K562 (cell line): ENCODE data around the gene TMEM203. TPM values are rescaled to one million over a fixed set of nuclear protein-coding genes. Genes with fewer than 3 reads are reported as not detected.

Experiments
- ATAC-seq: fragments of 200-7000 bp; cut with Tn5 transposase; 3 replicates; pipeline ENCODE4 v1.9.1; 2020; ENCODE audit warnings: moderate library complexity
- BruUV-seq: library from RNA; stranded (reverse); fragments of 400-500 nt; replicated peaks from 2 replicates; lab custom pipeline; 2021; lab: Mats Ljungman, UMichigan
- CTCF ChIA-PET: fragments of 300-600 bp; formaldehyde crosslinking; extraction: SDS; loops from one replicate; lab custom pipeline; 2021; ENCODE audit warnings: low intra/inter-chr PET ratio; lab: Yijun Ruan, JAX
- POLR2A ChIA-PET: fragments of 300-600, 350-650 bp; sonication (Branson Sonifier 250); formaldehyde crosslinking; extraction: SDS; loops from one replicate; lab custom pipeline; 2021; ENCODE audit warnings: antibody characterized with exemption, inconsistent platforms; lab: Yijun Ruan, JAX
- DNase-seq, 4 experiments: peaks; one replicate each; pipeline versions ENCODE4 v3.0.0 to v3.0.0-alpha.2; 2011 to 2018; ENCODE audit warnings: low spot score in 3 of 4, mixed read lengths in 3 of 4; ENCODE audit errors: extremely low read depth in 1 of 4
- FAIRE-seq: peaks from 2 replicates; lab custom pipeline; 2011; peaks lifted over from hg19 to GRCh38; lab: Jason Lieb, UNC
- H2AFZ ChIP-seq: 2 replicates; pipeline ENCODE4 v1.6.0; 2011; ENCODE audit warnings: low read depth, low read length, control low read depth, inconsistent platforms
- H3K27ac ChIP-seq: fragments of 200-600 bp; 3 replicates; pipeline ENCODE4 v1.8.0; 2011; ENCODE audit warnings: low read depth, mild to moderate bottlenecking, control low read depth, inconsistent platforms, low read length, moderate library complexity, mixed read lengths; ENCODE audit errors: extremely low read depth
- H3K27me3 ChIP-seq, 2 experiments: fragments of 300-600 bp in 1 of 2; 2 replicates in 1 of 2; 3 replicates in 1 of 2; pipeline versions ENCODE4 v1.6.0 to v1.8.0; 2011; ENCODE audit warnings: inconsistent platforms in 2 of 2, low read length in 2 of 2, mild to moderate bottlenecking in 1 of 2, mixed read lengths in 1 of 2, moderate library complexity in 1 of 2; ENCODE audit not compliant: control insufficient read depth in 2 of 2, insufficient read depth in 2 of 2
- H3K36me3 ChIP-seq: fragments of 300-600 bp; 3 replicates; pipeline ENCODE4 v1.8.0; 2011; ENCODE audit warnings: mild to moderate bottlenecking, low read length, inconsistent platforms; ENCODE audit not compliant: control insufficient read depth, insufficient read depth
- H3K4me1 ChIP-seq, 2 experiments: fragments of 200-600 bp in 1 of 2; replicated peaks in 1 of 2; 2 replicates in 1 of 2; 3 replicates in 1 of 2; pipeline versions ENCODE4 v1.5.1 to v1.8.0; 2011; ENCODE audit warnings: inconsistent platforms in 2 of 2, low read length in 2 of 2, mild to moderate bottlenecking in 1 of 2, mixed read lengths in 1 of 2, moderate library complexity in 1 of 2; ENCODE audit not compliant: control insufficient read depth in 2 of 2, insufficient read depth in 2 of 2
- H3K4me2 ChIP-seq: 2 replicates; pipeline ENCODE4 v1.6.1; 2011; ENCODE audit warnings: low read length, control low read depth, inconsistent platforms, mixed read lengths; ENCODE audit not compliant: insufficient read depth
- H3K4me3 ChIP-seq: fragments of 200-600 bp; sonication (generic), shearing (Covaris generic); 2 replicates; pipeline ENCODE4 v1.5.1; 2016; ENCODE audit warnings: control low read depth, inconsistent platforms
- H3K79me2 ChIP-seq: fragments of 200-600 bp; 3 replicates; pipeline ENCODE4 v1.8.0; 2011; ENCODE audit warnings: low read length, inconsistent platforms; ENCODE audit not compliant: control insufficient read depth, insufficient read depth
- H3K9ac ChIP-seq, 2 experiments: 2 replicates each; pipeline versions ENCODE4 v1.6.0 to v1.6.1; 2011; ENCODE audit warnings: low read depth in 2 of 2, low read length in 2 of 2, control low read depth in 1 of 2, inconsistent platforms in 1 of 2, mild to moderate bottlenecking in 1 of 2, mixed read lengths in 1 of 2; ENCODE audit not compliant: insufficient read depth in 1 of 2
- H3K9me1 ChIP-seq: one replicate; pipeline ENCODE4 v1.6.0; 2011; ENCODE audit warnings: inconsistent platforms, mild to moderate bottlenecking, low read length, moderate library complexity; ENCODE audit not compliant: control insufficient read depth, insufficient read depth
- H3K9me3 ChIP-seq: replicated peaks from 2 replicates; pipeline ENCODE4 v1.5.1; 2011; ENCODE audit warnings: low read depth, low read length, inconsistent platforms; ENCODE audit not compliant: control insufficient read depth, insufficient read depth
- H4K20me1 ChIP-seq: replicated peaks from 2 replicates; pipeline ENCODE4 v1.6.1; 2011; ENCODE audit warnings: low read length, inconsistent platforms, mixed read lengths; ENCODE audit not compliant: control insufficient read depth, insufficient read depth
- CHD2 ChIP-seq: IDR thresholded peaks from 2 replicates; pipeline ENCODE4 v1.6.1; 2011; ENCODE audit warnings: low read depth, low read length
- GABPB1 ChIP-seq: sonication (generic); formaldehyde crosslinking; IDR thresholded peaks from 2 replicates; pipeline ENCODE4 v1.8.0; 2022; ENCODE audit warnings: mild to moderate bottlenecking, missing genetic modification reagents
- NKRF ChIP-seq: fragments of 450-650 bp; IDR thresholded peaks from 2 replicates; pipeline ENCODE4 v1.6.1; 2016; ENCODE audit warnings: borderline replicate concordance
- NONO ChIP-seq, 2 experiments: fragments of 200-400 bp in 1 of 2; fragments of 450-650 bp in 1 of 2; formaldehyde crosslinking in 1 of 2; IDR thresholded peaks; 2 replicates each; pipeline ENCODE4 v1.6.1; 2017; ENCODE audit warnings: low read depth in 2 of 2, mild to moderate bottlenecking in 2 of 2, moderate library complexity in 2 of 2, low read length in 1 of 2
- NR2F6 ChIP-seq: fragments of 450-650 bp; formaldehyde crosslinking; IDR thresholded peaks from 2 replicates; pipeline ENCODE4 v1.4.0; 2020; ENCODE audit warnings: mild to moderate bottlenecking
- PCBP1 ChIP-seq: fragments of 200-400 bp; formaldehyde crosslinking; IDR thresholded peaks from 2 replicates; pipeline ENCODE4 v1.6.1; 2018; ENCODE audit warnings: mild to moderate bottlenecking, low read depth, low read length; ENCODE audit not compliant: poor library complexity, severe bottlenecking
- POLR2A ChIP-seq: fragments of 450-650 bp; conservative IDR thresholded peaks from 2 replicates; pipeline ENCODE4 v1.6.1; 2016
- POLR2AphosphoS5 ChIP-seq: IDR thresholded peaks from 2 replicates; pipeline ENCODE4 v1.6.1; 2011; ENCODE audit warnings: mild to moderate bottlenecking, low read depth, low read length, moderate library complexity; ENCODE audit not compliant: control insufficient read depth, insufficient read depth
- POLR2B ChIP-seq: fragments of 450-650 bp; IDR thresholded peaks from 2 replicates; pipeline ENCODE4 v1.6.1; 2018; ENCODE audit warnings: low read depth; ENCODE audit not compliant: partially characterized antibody
- ZBTB9 ChIP-seq: fragments of 450-650 bp; formaldehyde crosslinking; IDR thresholded peaks from 2 replicates; pipeline ENCODE4 v1.4.0; 2020; ENCODE audit warnings: mild to moderate bottlenecking, moderate library complexity
- ZKSCAN3 ChIP-seq: fragments of 250-450 bp; sonication (Bioruptor Pico); IDR thresholded peaks from 2 replicates; pipeline ENCODE4 v1.4.0; 2020
- ZNF124 ChIP-seq: sonication (generic); formaldehyde crosslinking; IDR thresholded peaks from 2 replicates; pipeline ENCODE4 v1.8.1; 2022; ENCODE audit warnings: missing genetic modification reagents
- ZNF444 ChIP-seq: fragments of 250-450 bp; sonication (Bioruptor Pico); IDR thresholded peaks from 2 replicates; pipeline ENCODE4 v1.4.0; 2020; ENCODE audit warnings: mild to moderate bottlenecking, moderate library complexity
- ZNF766 ChIP-seq: fragments of 200-800 bp; sonication (Bioruptor generic); conservative IDR thresholded peaks from 2 replicates; pipeline ENCODE4 v1.6.1; 2016; ENCODE audit warnings: missing genetic modification characterization, missing compliant biosample characterization
- WGBS: fragments of 100-300 bp; shearing (Covaris generic); methylation state at CpG from one replicate; pipeline ENCODE4 v1.1.6; 2016; ENCODE audit warnings: low coverage, mixed read lengths; ENCODE audit not compliant: insufficient coverage; ENCODE audit errors: missing lambda C conversion rate; 5-methylcytosine and 5-hydroxymethylcytosine counted together
- in situ Hi-C: fragments of 300-500 bp; cut with MboI; formaldehyde crosslinking; loops from 4 replicates; pipeline ENCODE4 v1.15.0; 2018; ENCODE audit warnings: inconsistent platforms, mixed read lengths
- intact Hi-C: fragments of 100-400 bp; cut with micrococcal nuclease; formaldehyde crosslinking; loops from 2 replicates; pipeline ENCODE4 v1.14.2; 2022
- polyA plus RNA-seq, 8 experiments: library from polyadenylated mRNA; depleted of rRNA in 4 of 8; stranded (reverse) in 5 of 8; unstranded in 3 of 8; fragments of >200 nt; fragmentation: Nextera tagmentation in 2 of 8; fragmentation: Illumina TruSeq in 1 of 8; extraction: Ambion mirVana in 2 of 8; extraction: Trizol in 1 of 8; gene quantifications; 2 replicates each; pipeline versions ENCODE4 v1.2.1 to v1.2.3, GENCODE V29; 2011 to 2014; ENCODE audit warnings: inconsistent platforms in 1 of 8, missing spikeins in 1 of 8
- total RNA-seq, 7 experiments: library from RNA; depleted of rRNA in 6 of 7; stranded (reverse); fragments of >200 nt in 6 of 7; fragmentation: Illumina TruSeq in 2 of 7; extraction: Trizol in 2 of 7; gene quantifications; 2 replicates each; pipeline versions ENCODE4 v1.2.1 to v1.2.3, GENCODE V29; 2011 to 2021; ENCODE audit warnings: low replicate concordance in 1 of 7
- TF ChIP-seq, protein P1 (sequence below): sonication (generic); formaldehyde crosslinking; IDR thresholded peaks from 2 replicates; pipeline ENCODE4 v1.8.1; 2023; ENCODE audit warnings: mild to moderate bottlenecking, missing genetic modification reagents

TMEM203 gene
- total and polyA plus RNA-seq, 9 of the 15 experiments (the other 6 are each of a cell fraction or from before 2014, with no cell fraction given) = 8.8 to 59.5 (median 37.6) TPM

DNA sequence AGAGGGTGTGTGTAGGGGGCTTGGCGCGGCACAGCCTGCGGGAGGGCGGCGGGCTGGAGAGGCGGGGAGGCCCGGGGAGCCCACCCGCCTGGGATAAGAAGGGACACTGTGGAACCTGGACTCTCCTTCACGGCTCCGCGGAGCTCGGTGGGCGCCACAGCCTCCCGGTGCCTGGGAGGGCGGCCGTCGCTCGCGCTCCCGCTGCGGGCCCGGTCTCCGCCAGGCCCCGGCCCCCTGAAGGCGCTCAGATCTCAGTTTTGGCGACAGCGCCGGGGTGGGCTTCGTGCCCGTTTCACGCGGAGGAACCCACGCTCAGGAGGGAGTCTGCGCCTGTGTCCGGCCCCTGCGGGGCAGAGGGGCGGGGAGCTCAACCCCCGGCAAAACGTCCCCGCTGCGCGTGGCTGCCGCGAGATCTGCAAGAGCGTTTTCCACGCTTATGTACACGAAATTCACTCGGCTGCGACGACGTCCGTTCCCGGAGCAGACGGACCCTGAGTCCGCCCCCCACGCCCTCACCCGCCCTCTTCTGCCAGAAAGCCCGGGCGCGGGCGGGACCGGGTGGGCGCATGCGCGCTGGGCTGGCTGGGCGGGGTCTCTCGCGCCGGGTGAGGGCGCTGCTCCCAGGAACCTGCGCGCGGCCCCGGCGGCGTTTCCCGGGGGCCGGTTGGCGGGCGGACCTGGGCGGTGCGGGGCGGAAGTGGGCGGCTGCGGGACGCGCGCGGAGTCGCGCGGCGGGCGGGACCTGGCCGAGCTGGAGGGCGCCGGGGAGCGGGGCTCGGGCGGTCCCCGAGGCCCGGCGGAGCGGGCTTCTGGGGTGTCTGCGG, 49.4 kb upstream of the TMEM203 start, which contains the start of gene NELFB:
Gene NELFB (plus strand): TSS at position 704 of the 824 bp plus-strand sequence.
- FAIRE-seq = peak; percentile 77
- TF ChIP-seq POLR2B (peak; percentile 81), ZKSCAN3 (CRISPR knock-in tag) (no peak), ZBTB9 (CRISPR knock-in tag) (peak; percentile 62; the same call in 1 of the 2 replicates), ZNF766 (CRISPR knock-in tag) (no peak), POLR2AphosphoS5 (peak; percentile 22; the same call in 1 of the 2 replicates), NKRF (peak; percentile 19; the same call in 1 of the 2 replicates), PCBP1 (peak; percentile 84), NR2F6 (CRISPR knock-in tag) (no peak), GABPB1 (CRISPR knock-in tag) (peak; percentile 93), POLR2A (peak; percentile 85), ZNF124 (CRISPR knock-in tag) (peak; percentile 79; the same call in 1 of the 2 replicates), ZNF444 (CRISPR knock-in tag) (no peak), CHD2 (peak; percentile 43), NONO (IDR thresholded peaks at IDR 0.05; ENCODE audit: low read depth in 2 of 2, low read length in 1 of 2) (peak in 1 of 2 experiments; percentile 88; a peak in 2 of 4 replicates)
- TF ChIP-seq, protein P1, sequence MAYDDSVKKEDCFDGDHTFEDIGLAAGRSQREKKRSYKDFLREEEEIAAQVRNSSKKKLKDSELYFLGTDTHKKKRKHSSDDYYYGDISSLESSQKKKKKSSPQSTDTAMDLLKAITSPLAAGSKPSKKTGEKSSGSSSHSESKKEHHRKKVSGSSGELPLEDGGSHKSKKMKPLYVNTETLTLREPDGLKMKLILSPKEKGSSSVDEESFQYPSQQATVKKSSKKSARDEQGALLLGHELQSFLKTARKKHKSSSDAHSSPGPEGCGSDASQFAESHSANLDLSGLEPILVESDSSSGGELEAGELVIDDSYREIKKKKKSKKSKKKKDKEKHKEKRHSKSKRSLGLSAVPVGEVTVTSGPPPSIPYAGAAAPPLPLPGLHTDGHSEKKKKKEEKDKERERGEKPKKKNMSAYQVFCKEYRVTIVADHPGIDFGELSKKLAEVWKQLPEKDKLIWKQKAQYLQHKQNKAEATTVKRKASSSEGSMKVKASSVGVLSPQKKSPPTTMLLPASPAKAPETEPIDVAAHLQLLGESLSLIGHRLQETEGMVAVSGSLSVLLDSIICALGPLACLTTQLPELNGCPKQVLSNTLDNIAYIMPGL (CRISPR knock-in tag) = peak; percentile 89

More for the DNA sequence above, 49.4 kb upstream of the TMEM203 start, which contains the start of gene NELFB:
- ChIA-PET CTCF (interaction anchor here (1.1 kb wide), 1 partner anchor 18 kb away, joined by 3 read pairs; no protein-coding TSS in a partner anchor), POLR2A (interaction anchor here (0.6 to 8.3 kb wide), 8 partner anchors 12 to 395 kb away, joined by 3 to 221 read pairs (median 4); partner anchors contain the start of gene TUBB4B)
- Histone ChIP-seq H3K27ac (peak within 1 kb of the TSS; percentile 84), H3K36me3 (peaks cover 29% of the 10 kb centered on the region), H3K4me3 (peak within 1 kb of the TSS; percentile 100), H2AFZ (peak within 1 kb of the TSS; percentile 91), H4K20me1 (no peaks in the 10 kb centered on the region; the same call in 1 of the 2 replicates), H3K9me3 (no peaks in the 10 kb centered on the region), H3K4me2 (peak within 1 kb of the TSS; percentile 97), H3K9me1 (no peaks in the 10 kb centered on the region), H3K27me3 (no peaks in the 10 kb centered on the region), H3K9ac (peak within 1 kb of the TSS; percentile 90 to 95), H3K79me2 (peaks cover 39% of the 10 kb centered on the region), H3K4me1 (peaks cover 13 to 68% of the 10 kb centered on the region in 2 experiments)
- in situ Hi-C loops = no loop called here
- TSS peak; percentile 84 for BruUV-seq
- DNase-seq = peak; percentile 94 to 99 (median 98)
- peak; percentile 82 for ATAC-seq
- WGBS = under 1% methylated on average over 68 of the region's 105 CpGs
- intact Hi-C loops = loop anchor here (2.0 kb wide), 2 partner anchors 14 to 22 kb away; partner anchors contain the start of genes TOR4A and TUBB4B
